Measurements from ENCODE around the gene C3orf20.
"Not testable (repeated sequence)": the region's sequence is repeated elsewhere in the genome, so short reads cannot be mapped to it uniquely, and the experiment has no call there.

C3orf20 gene

DNA sequence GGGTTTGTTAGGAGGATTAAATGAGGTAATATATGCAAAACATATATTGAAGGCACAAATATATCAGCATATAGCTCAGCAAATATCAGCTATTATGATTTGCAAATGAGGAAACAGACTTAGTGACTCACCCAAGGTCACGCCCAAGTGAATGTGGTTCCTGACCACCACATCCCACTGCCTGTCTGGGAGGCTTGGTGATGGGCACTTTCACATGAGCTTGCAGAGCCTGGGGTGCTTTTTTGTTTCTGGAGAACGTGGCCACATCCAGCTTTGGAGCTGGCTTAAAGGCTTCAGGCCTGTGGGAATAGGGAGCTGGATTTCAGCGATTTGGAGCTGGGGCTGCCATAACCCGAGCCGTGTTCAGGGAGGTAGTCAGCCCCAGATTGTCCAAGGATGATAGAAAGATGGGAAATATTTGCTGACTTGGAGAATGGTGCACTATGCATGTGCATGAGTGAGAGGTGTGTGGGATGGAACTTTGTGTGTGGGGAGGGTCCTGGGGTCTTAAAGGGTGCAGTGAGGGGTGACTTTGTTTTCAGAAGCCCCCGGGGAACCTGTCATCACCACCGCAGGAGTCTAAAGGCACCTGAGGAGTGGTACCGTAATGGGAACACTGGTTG, 131.8 kb downstream of the C3orf20 start:
- CTCF ChIA-PET, result no interaction called here
- POLR2A ChIA-PET, result no interaction called here
- DNase-seq (ENCODE audit: low read depth, low spot score), result no peak
- no peak overlapping the region for H3K4me3 ChIP-seq (ENCODE audit: low read depth, low read length)
- no peak for TF ChIP-seq CTCF (IDR thresholded peaks at IDR 0.05; ENCODE audit: insufficient read depth, low read length, missing control alignments)

DNA sequence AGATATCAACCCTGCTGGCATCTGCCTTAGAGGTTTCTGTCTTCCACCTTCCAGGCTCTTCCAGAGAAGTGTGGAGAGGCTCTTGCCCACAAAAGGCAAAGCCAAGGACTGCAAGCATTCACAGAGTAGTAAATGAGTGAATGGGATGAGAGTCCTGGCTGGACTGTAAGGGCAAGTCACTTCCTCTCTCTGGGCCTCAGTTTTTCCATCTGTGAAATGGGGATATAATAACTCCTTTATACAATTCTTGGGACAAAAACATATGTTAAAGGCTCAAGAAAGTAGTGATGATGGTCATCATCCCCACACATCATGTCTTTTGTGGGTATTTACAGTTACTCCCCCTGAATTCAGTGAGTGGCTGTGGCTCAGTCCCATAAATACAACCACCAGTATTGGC, 133.1 kb downstream of the C3orf20 start:
- CTCF ChIA-PET, result no interaction called here
- H3K4me3 ChIP-seq (ENCODE audit: low read depth, low read length), result no peak overlapping the region
- TF ChIP-seq CTCF (IDR thresholded peaks at IDR 0.05; ENCODE audit: insufficient read depth, low read length, missing control alignments), result no peak
- no peak for DNase-seq (ENCODE audit: low read depth, low spot score)
- POLR2A ChIA-PET, result no interaction called here

DNA sequence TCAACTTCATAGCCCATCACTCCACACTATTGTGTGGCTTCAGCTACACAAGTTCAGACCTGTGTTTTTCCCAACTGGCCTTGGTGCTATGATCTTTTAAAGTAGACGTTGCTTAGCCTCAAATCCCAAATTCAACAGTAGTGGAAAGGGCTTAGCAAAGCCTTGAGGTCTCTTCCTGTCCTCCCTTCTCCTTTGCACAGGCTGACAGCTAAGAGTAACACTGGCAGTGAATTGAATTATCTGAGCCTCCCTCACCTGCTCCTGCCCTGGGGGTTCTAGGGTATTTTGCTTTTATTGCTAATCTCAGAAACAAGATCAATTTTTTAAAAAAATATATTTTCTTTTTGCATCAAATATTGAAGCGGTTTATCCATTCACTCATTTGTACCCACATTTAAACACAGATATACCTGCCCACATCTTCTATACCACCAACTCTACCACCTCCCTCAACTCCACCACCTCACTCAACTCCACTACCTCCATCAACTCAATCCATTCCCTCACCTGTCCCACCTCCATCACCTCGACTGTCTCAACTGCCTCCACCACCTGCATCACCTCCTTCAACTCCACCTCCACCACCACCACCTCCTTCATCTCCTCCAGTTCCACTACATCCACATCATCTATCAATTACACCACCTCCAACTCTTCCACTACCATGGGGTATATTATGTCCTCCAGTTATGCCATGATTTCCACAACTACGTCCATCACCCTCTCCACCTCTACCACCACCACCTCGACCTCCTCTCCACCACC, 133.7 kb downstream of the C3orf20 start:
- ChIA-PET POLR2A (no interaction called here), CTCF (no interaction called here)

GRCh38 chr3:14809611-14810010, 134.7 kb downstream of the C3orf20 start:
- POLR2A ChIA-PET; CTCF ChIA-PET; H3K4me3 ChIP-seq (ENCODE audit: low read depth, low read length); DNase-seq (ENCODE audit: low read depth, low spot score): not testable (repeated sequence)

More for the DNA sequence above, 133.7 kb downstream of the C3orf20 start:
- H3K4me3 ChIP-seq (ENCODE audit: low read depth, low read length), result no peak overlapping the region
- no peak for DNase-seq (ENCODE audit: low read depth, low spot score)
- TF ChIP-seq CTCF (IDR thresholded peaks at IDR 0.05; ENCODE audit: insufficient read depth, low read length, missing control alignments), result no peak

DNA sequence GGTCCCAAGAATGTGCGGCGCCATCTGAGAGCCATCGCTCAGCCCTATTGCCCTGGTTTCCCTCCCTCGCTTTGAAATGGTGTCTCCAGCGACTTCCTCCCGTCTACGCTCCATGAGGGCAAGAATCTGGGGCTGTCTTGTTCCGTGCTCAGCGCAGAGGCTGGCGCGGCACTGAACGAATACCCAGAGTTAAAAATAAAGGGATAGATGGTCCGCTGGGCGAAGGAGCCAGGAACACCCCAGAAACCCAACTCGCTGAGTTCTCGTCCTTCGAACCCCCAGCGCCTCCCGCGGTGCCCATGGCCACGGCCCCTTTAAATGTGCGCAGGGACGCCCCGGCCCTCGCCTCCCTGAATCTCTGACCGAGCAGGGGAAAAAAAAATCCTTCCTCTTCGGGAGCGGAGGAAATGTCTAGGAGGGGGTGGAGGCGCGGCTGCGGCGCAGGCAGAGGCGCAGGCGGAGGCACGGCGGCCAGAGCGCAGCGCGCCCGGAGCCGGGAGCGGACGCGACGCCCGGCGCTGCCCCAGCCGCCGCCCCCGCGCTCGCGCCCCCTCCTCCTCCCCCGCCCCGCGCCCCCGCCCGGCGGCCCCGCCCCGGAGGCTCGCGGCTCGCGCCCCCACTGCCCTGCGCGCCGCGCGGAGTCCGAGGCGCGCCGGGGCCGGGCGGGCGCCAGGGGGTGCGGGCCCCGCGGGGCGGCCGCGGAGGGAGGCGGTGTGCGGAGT, 135.3 kb downstream of the C3orf20 start:
- CTCF ChIA-PET, result no interaction called here
- TF ChIP-seq CTCF (IDR thresholded peaks at IDR 0.05; ENCODE audit: insufficient read depth, low read length, missing control alignments), result no peak
- no peak for DNase-seq (ENCODE audit: low read depth, low spot score)
- no peak overlapping the region for H3K4me3 ChIP-seq (ENCODE audit: low read depth, low read length)
- POLR2A ChIA-PET, result no interaction called here

DNA sequence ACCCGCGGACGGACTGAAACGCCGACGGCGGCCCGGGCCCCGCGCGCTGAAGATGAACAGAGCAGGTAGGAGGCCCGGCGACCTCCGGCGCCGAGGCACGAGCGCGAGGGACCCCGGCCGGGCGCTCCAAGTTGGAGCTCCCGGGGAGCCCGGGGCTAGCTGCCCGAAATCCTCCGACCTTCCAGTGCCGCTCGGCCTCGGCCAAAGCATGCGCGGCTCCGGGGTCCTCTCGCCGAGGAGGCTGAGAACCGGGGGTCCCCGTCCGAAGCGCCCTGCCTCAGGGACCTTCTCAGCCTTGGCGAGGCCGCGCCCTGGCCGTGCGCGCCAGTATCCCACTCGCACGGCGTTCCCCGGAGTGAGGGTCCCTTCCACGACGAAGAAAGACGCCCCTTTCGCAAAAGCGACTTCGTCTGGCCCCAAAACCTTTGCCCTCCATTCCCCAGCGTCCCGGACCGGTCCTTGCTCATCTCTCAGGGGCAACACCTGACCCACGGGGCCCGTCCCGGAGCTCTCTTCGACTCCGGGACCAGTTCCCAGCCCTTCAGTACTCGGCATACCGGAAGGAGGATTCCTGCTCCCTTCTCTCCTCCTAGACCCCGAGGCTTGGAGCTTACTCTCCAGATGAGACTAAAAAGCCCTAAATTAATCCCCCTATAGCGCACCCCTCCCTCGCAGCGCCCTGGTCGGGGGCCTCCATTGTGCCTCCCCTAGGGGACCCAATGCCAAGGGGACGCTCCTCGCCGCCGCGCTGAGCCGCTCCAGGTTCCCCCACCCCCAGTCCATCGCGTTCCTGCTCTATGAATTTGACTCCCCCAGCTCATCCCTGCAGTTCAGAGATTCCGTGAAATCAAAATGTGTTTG, 136.1 kb downstream of the C3orf20 start:
- POLR2A ChIA-PET, result no interaction called here
- TF ChIP-seq CTCF (IDR thresholded peaks at IDR 0.05; ENCODE audit: insufficient read depth, low read length, missing control alignments), result no peak
- no peak overlapping the region for H3K4me3 ChIP-seq (ENCODE audit: low read depth, low read length)
- CTCF ChIA-PET, result no interaction called here
- DNase-seq (ENCODE audit: low read depth, low spot score), result no peak
